Loucy (cell line): Measurements from ENCODE around the gene CASZ1.

Experiments used
- CTCF ChIP-seq: fragments of 200-600 bp; sonication (generic); conservative IDR thresholded peaks from 2 replicates; pipeline ENCODE4 v1.5.1; 2014; ENCODE audit warnings: mild to moderate bottlenecking, antibody characterized with exemption, low read length
- EZH2phosphoT487 ChIP-seq: fragments of 200-600 bp; IDR thresholded peaks from 2 replicates; pipeline ENCODE4 v1.6.1; 2018; ENCODE audit warnings: antibody characterized with exemption, mild to moderate bottlenecking, moderate library complexity, borderline replicate concordance

DNA sequence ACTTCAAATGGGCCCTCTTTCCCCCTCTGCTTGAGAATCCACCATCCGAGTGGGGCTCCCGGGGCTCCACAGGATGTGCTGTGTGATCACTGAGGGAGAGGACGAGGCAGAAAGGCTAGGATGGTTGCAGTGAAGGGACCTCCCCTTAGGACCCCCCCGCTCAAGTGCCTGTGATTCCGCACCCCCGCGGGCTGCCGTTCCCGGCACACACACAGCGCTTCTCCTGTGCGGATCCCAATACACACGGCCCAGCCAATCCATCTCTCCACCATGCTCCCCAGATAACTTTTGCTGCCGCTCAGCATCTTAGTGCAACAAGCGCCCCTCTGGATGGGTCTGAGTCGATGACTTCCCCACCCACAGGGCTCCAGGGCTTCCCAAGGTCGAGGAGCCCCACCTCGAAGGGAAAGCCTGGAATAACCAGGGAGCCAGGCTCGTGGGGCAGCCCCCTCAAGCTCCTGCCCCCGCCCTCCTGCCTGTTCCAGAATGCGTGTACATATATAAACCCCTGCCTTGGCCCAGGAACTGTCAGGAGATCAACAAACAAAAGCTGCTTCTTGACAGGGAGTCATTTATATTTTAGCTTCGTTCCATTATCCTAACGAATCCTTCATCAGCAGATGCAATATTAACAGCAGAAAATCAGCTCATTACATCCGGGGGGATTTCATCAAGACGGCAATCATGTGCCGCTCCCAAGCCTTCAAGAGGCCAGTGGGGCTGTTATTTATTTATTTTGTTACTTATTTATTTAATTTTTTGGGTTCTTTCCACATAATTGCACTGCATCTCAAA, 83.7 kb downstream of the CASZ1 start:
- no peak for TF ChIP-seq CTCF
- no peak for TF ChIP-seq EZH2phosphoT487
